ENCODE results near the gene CD7. TPM values are rescaled to one million over a fixed set of nuclear protein-coding genes. Genes with fewer than 3 reads are reported as not detected.

Gene CD7
- total and polyA plus RNA-seq, 2 donors from 2014 or later: 1.0 to 9.2 TPM

GRCh38 chr17:82310877-82311276, 6.5 kb downstream of the CD7 start:
- intact Hi-C loops (cut with DNase I): no loop called here
- no peaks in the 10 kb centered on the region for H3K9me3 ChIP-seq (ENCODE audit: control insufficient read depth in 2 of 3, insufficient read depth in 1 of 3, low read length in 3 of 3)
- no peak for TF ChIP-seq CTCF (IDR thresholded peaks at IDR 0.05; ENCODE audit: borderline replicate concordance, extremely low read depth, insufficient read depth)
- H3K27me3 ChIP-seq (ENCODE audit: control insufficient read depth, insufficient read depth, low read length): no peaks in the 10 kb centered on the region
- peaks cover 0 to 2% (median 0%) of the 10 kb centered on the region in 3 donors for H3K4me1 ChIP-seq (ENCODE audit: control insufficient read depth in 2 of 3, insufficient read depth in 2 of 3, low read depth in 1 of 3, low read length in 3 of 3)
- H3K9ac ChIP-seq (ENCODE audit: low read length in 3 of 3): no peak overlapping the region
- no peak overlapping the region for H3K4me3 ChIP-seq (ENCODE audit: low read length in 3 of 3)
- no peak for FAIRE-seq
- peak in 1 of 5 donors; percentile 67 for DNase-seq
- no peak overlapping the region for H3K27ac ChIP-seq (ENCODE audit: low read depth in 2 of 2, low read length in 2 of 2)
- H3K36me3 ChIP-seq (ENCODE audit: control insufficient read depth in 2 of 3, insufficient read depth in 3 of 3, low read length in 3 of 3): no peaks in the 10 kb centered on the region

- no peak overlapping the region for H3K27ac ChIP-seq (ENCODE audit: low read depth in 2 of 2, low read length in 2 of 2)
- no peak overlapping the region for H3K4me3 ChIP-seq (ENCODE audit: low read length in 3 of 3)
- H3K27me3 ChIP-seq (ENCODE audit: control insufficient read depth, insufficient read depth, low read length): no peaks in the 10 kb centered on the region
- H3K36me3 ChIP-seq (ENCODE audit: control insufficient read depth in 2 of 3, insufficient read depth in 3 of 3, low read length in 3 of 3): no peaks in the 10 kb centered on the region
- no peak overlapping the region for H3K9ac ChIP-seq (ENCODE audit: low read length in 3 of 3)
- FAIRE-seq (no peak), DNase-seq (peak in 1 of 5 donors; percentile 74)
- H3K9me3 ChIP-seq (ENCODE audit: control insufficient read depth in 2 of 3, insufficient read depth in 1 of 3, low read length in 3 of 3): no peaks in the 10 kb centered on the region
- intact Hi-C loops (cut with DNase I): no loop called here
- peaks cover 0 to 2% (median 0%) of the 10 kb centered on the region in 3 donors for H3K4me1 ChIP-seq (ENCODE audit: control insufficient read depth in 2 of 3, insufficient read depth in 2 of 3, low read depth in 1 of 3, low read length in 3 of 3)
- TF ChIP-seq CTCF (IDR thresholded peaks at IDR 0.05; ENCODE audit: borderline replicate concordance, extremely low read depth, insufficient read depth): no peak
These were observed 7.5 kb downstream of the CD7 start for GRCh38 chr17:82309656-82310570.

- Histone ChIP-seq H3K4me3 (ENCODE audit: low read length in 3 of 3) (no peak overlapping the region), H3K27ac (ENCODE audit: low read depth in 2 of 2, low read length in 2 of 2) (no peak overlapping the region), H3K36me3 (ENCODE audit: control insufficient read depth in 2 of 3, insufficient read depth in 3 of 3, low read length in 3 of 3) (no peaks in the 10 kb centered on the region), H3K27me3 (ENCODE audit: control insufficient read depth, insufficient read depth, low read length) (no peaks in the 10 kb centered on the region), H3K4me1 (ENCODE audit: control insufficient read depth in 2 of 3, insufficient read depth in 2 of 3, low read depth in 1 of 3, low read length in 3 of 3) (peaks cover 0 to 9% (median 0%) of the 10 kb centered on the region in 3 donors), H3K9me3 (ENCODE audit: control insufficient read depth in 2 of 3, insufficient read depth in 1 of 3, low read length in 3 of 3) (no peaks in the 10 kb centered on the region), H3K9ac (ENCODE audit: low read length in 3 of 3) (no peak overlapping the region)
- intact Hi-C loops (cut with DNase I): no loop called here
- DNase-seq (no peak), FAIRE-seq (no peak)
- TF ChIP-seq CTCF (IDR thresholded peaks at IDR 0.05; ENCODE audit: borderline replicate concordance, extremely low read depth, insufficient read depth): no peak
These were observed 11.6 kb downstream of the CD7 start for GRCh38 chr17:82305727-82306300.
